OCI-LY7 (cell line): Measurements from ENCODE around the gene ALPL. TPM values are rescaled to one million over a fixed set of nuclear protein-coding genes. Genes with fewer than 3 reads are reported as not detected.

Source experiments
- BruUV-seq: library from RNA; stranded (reverse); fragments of 400-500 nt; replicated peaks from 2 replicates; lab custom pipeline; 2021; lab: Mats Ljungman, UMichigan
- CTCF ChIA-PET: fragments of 300-600 bp; sonication (Branson Sonifier 250); formaldehyde crosslinking; loops from one replicate; lab custom pipeline; 2022; ENCODE audit warnings: antibody characterized with exemption; ENCODE audit not compliant: unreplicated experiment; lab: Charles Lee
- POLR2A ChIA-PET: fragments of 300-600 bp; sonication (Branson Sonifier 250); formaldehyde crosslinking; loops from one replicate; lab custom pipeline; 2022; ENCODE audit warnings: antibody characterized with exemption; lab: Charles Lee
- DNase-seq: peaks from one replicate; pipeline ENCODE4 v3.0.0-alpha.2; 2015; ENCODE audit warnings: low spot score
- H2AFZ ChIP-seq: fragments of 200-600 bp; sonication (generic), shearing (Covaris generic); 2 replicates; pipeline ENCODE4 v1.6.1; 2014; ENCODE audit warnings: mild to moderate bottlenecking, antibody characterized with exemption, low read length, moderate library complexity
- H3K27ac ChIP-seq: fragments of 200-600 bp; sonication (generic); 2 replicates; pipeline ENCODE4 v1.5.1; 2014; ENCODE audit warnings: mixed run types, low read depth, mild to moderate bottlenecking, moderate library complexity, low read length, inconsistent platforms; ENCODE audit not compliant: poor library complexity, severe bottlenecking
- H3K36me3 ChIP-seq: fragments of 200-600 bp; sonication (generic); 2 replicates; pipeline ENCODE4 v1.6.1; 2014; ENCODE audit warnings: mild to moderate bottlenecking, antibody characterized with exemption, low read length, moderate library complexity, mixed read lengths; ENCODE audit not compliant: insufficient read depth
- H3K4me1 ChIP-seq: fragments of 200-600 bp; sonication (generic); 2 replicates; pipeline ENCODE4 v1.5.1; 2014; ENCODE audit warnings: mild to moderate bottlenecking, low read length; ENCODE audit not compliant: insufficient read depth, poor library complexity, severe bottlenecking
- H3K4me2 ChIP-seq: fragments of 200-600 bp; sonication (generic); 2 replicates; pipeline ENCODE4 v1.6.1; 2014; ENCODE audit warnings: mild to moderate bottlenecking, low read length
- H3K4me3 ChIP-seq: fragments of 200-600 bp; sonication (generic); 2 replicates; pipeline ENCODE4 v1.5.1; 2014; ENCODE audit warnings: mild to moderate bottlenecking, low read depth, low read length; ENCODE audit not compliant: poor library complexity, severe bottlenecking
- H3K79me2 ChIP-seq: fragments of 200-600 bp; sonication (generic); 2 replicates; pipeline ENCODE4 v1.6.1; 2016; ENCODE audit warnings: low read depth, mild to moderate bottlenecking, low read length, moderate library complexity, mixed read lengths; ENCODE audit not compliant: insufficient read depth
- H3K9me2 ChIP-seq: fragments of 200-600 bp; sonication (generic); 2 replicates; pipeline ENCODE4 v1.6.1; 2016; ENCODE audit warnings: mild to moderate bottlenecking, low read length, mixed read lengths; ENCODE audit not compliant: insufficient read depth
- H3K9me3 ChIP-seq: fragments of 200-600 bp; sonication (generic); 2 replicates; pipeline ENCODE4 v1.6.1; 2014; ENCODE audit warnings: mild to moderate bottlenecking, mixed run types, low read length, mixed read lengths
- H4K20me1 ChIP-seq: fragments of 200-600 bp; sonication (generic); 2 replicates; pipeline ENCODE4 v1.6.1; 2014; ENCODE audit warnings: mild to moderate bottlenecking, antibody characterized with exemption, low read length, moderate library complexity, mixed read lengths; ENCODE audit not compliant: insufficient read depth
- EZH2phosphoT487 ChIP-seq: fragments of 200-600 bp; sonication (generic); IDR thresholded peaks from 2 replicates; pipeline ENCODE4 v1.6.1; 2018; ENCODE audit warnings: low read depth, borderline replicate concordance, mild to moderate bottlenecking, mixed run types, antibody characterized with exemption, low read length, moderate library complexity, mixed read lengths
- intact Hi-C: fragments of 100-400 bp; cut with micrococcal nuclease; formaldehyde crosslinking; loops from one replicate; pipeline ENCODE4 v1.10.0; 2022; ENCODE audit not compliant: unreplicated experiment
- total RNA-seq, 2 experiments: library from RNA; depleted of rRNA in 1 of 2; stranded (reverse); fragments of >200 nt in 1 of 2; shearing (Covaris generic) in 1 of 2; gene quantifications; 2 replicates each; pipeline ENCODE4 v1.2.3, GENCODE V29; 2014 to 2022
- TF ChIP-seq, protein P1 (sequence below): fragments of 200-600 bp; sonication (generic); conservative IDR thresholded peaks from 2 replicates; pipeline ENCODE4 v1.5.1; 2014; ENCODE audit warnings: mild to moderate bottlenecking, antibody characterized with exemption, low read length, moderate library complexity, mixed read lengths

The ALPL gene
- total RNA-seq, 2 experiments from 2014 or later: not detected

DNA sequence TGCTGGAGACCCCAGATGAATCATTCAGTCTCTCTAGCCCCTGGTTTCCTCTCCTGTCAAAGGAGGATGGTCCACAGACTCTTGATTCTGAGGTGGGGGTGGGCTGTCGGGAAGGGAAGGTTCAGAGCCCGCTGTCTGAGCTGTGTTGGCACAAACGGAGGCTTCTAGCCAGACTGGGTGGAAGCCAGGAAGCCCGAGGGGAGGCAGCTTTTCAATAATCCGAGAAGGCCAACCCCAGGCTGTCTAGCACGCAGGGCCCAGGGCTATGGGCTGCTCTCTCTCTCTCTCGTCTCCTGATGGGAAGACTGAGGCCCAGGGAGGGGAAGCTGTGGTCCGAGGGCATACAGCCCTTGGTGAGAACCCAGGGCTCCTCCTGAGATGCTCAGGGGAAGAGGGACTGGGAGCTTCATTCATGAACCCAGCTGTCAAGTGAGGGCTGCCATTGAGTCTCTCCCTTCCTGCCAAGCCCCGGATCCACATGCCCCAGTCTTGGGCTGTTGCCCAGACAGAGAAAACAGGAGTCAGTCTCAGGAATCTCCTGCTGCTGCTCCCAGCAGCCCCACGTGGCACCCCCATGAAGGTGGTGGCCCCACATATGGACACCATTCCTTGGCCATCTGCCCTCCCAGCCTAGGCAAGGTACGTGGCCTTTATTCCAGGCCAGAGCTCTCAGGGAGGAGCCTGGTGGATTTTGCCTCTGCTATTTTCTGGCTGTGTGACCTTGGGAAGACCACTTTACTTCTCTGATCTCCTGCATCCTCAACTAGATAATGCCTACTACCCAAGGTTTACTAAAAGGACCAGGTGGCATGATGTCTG is 115.6 kb downstream of the ALPL start:
- no TSS peak for BruUV-seq
- intact Hi-C loops: no loop called here
- Histone ChIP-seq H3K79me2 (no peaks in the 10 kb centered on the region), H3K27ac (no peak overlapping the region), H3K4me1 (no peaks in the 10 kb centered on the region), H3K36me3 (no peaks in the 10 kb centered on the region), H3K9me2 (no peaks in the 10 kb centered on the region), H2AFZ (no peak overlapping the region), H3K9me3 (no peaks in the 10 kb centered on the region), H4K20me1 (no peaks in the 10 kb centered on the region), H3K4me2 (no peak overlapping the region), H3K4me3 (no peak overlapping the region)
- ChIA-PET POLR2A (no interaction called here), CTCF (no interaction called here)
- DNase-seq: no peak
- TF ChIP-seq, protein P1, sequence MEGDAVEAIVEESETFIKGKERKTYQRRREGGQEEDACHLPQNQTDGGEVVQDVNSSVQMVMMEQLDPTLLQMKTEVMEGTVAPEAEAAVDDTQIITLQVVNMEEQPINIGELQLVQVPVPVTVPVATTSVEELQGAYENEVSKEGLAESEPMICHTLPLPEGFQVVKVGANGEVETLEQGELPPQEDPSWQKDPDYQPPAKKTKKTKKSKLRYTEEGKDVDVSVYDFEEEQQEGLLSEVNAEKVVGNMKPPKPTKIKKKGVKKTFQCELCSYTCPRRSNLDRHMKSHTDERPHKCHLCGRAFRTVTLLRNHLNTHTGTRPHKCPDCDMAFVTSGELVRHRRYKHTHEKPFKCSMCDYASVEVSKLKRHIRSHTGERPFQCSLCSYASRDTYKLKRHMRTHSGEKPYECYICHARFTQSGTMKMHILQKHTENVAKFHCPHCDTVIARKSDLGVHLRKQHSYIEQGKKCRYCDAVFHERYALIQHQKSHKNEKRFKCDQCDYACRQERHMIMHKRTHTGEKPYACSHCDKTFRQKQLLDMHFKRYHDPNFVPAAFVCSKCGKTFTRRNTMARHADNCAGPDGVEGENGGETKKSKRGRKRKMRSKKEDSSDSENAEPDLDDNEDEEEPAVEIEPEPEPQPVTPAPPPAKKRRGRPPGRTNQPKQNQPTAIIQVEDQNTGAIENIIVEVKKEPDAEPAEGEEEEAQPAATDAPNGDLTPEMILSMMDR: no peak
- no peak for TF ChIP-seq EZH2phosphoT487

DNA sequence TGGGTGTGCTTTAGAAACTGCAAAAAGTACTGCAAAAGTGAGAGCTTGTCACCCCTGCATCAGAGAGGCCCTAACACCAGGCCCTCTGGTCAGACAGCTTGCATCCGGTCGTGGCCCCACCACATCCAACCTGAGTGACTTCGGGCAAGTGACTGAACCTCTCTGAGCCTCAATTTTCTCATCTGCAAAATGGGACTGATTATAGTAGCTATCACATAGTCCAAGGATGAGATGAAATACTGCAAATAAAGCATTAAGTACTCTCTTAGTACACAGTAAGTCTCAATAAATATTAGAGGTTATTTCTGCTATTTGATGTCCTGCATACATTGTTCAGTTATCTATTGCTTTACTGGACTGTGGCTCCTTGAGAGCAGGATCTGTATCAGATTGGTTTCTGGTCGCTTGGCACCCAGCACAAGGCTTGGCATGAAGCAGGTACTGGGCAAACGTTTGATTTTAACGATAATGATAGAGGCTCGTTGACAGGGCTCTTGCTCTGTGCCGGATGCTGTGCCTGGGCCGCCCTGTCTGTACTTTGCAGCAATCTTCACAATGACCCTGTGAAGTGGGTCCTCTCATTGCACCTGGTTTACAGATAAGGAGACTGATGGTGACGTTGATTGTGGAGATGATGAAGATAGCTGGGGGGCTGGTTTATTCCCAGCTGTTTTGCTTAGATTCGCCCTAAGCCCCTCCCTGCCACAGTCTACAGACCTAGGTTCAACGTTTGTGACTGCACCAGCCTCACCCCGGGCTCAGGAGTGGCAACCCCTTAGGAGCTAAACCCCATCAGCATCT is 116.4 kb downstream of the ALPL start:
- Histone ChIP-seq H4K20me1 (no peaks in the 10 kb centered on the region), H3K4me2 (no peak overlapping the region), H3K4me3 (no peak overlapping the region), H3K36me3 (no peaks in the 10 kb centered on the region), H2AFZ (no peak overlapping the region), H3K9me3 (no peaks in the 10 kb centered on the region), H3K9me2 (no peaks in the 10 kb centered on the region), H3K79me2 (no peaks in the 10 kb centered on the region), H3K4me1 (no peaks in the 10 kb centered on the region), H3K27ac (no peak overlapping the region)
- ChIA-PET POLR2A (interaction anchor here (1.1 kb wide), 1 partner anchor 13 kb away, joined by 3 read pairs; no protein-coding TSS in a partner anchor), CTCF (no interaction called here)
- DNase-seq: no peak
- BruUV-seq: no TSS peak
- intact Hi-C loops: no loop called here
- TF ChIP-seq, protein P1: no peak
- TF ChIP-seq EZH2phosphoT487: no peak
